NT2/D1 (cell line): Measurements from ENCODE around the gene TIAM1.

Experiments
- SUZ12 ChIP-seq: IDR thresholded peaks from 2 replicates; pipeline ENCODE4 v1.6.1; 2011; ENCODE audit not compliant: insufficient read length, insufficient read depth; ENCODE audit errors: extremely low read depth
- YY1 ChIP-seq: IDR thresholded peaks from 2 replicates; pipeline ENCODE4 v1.6.1; 2011; ENCODE audit not compliant: insufficient read length, insufficient read depth
- ZNF274 ChIP-seq: IDR thresholded peaks from 2 replicates; pipeline ENCODE4 v1.6.1; 2011; ENCODE audit warnings: mild to moderate bottlenecking, low read depth, low read length

DNA sequence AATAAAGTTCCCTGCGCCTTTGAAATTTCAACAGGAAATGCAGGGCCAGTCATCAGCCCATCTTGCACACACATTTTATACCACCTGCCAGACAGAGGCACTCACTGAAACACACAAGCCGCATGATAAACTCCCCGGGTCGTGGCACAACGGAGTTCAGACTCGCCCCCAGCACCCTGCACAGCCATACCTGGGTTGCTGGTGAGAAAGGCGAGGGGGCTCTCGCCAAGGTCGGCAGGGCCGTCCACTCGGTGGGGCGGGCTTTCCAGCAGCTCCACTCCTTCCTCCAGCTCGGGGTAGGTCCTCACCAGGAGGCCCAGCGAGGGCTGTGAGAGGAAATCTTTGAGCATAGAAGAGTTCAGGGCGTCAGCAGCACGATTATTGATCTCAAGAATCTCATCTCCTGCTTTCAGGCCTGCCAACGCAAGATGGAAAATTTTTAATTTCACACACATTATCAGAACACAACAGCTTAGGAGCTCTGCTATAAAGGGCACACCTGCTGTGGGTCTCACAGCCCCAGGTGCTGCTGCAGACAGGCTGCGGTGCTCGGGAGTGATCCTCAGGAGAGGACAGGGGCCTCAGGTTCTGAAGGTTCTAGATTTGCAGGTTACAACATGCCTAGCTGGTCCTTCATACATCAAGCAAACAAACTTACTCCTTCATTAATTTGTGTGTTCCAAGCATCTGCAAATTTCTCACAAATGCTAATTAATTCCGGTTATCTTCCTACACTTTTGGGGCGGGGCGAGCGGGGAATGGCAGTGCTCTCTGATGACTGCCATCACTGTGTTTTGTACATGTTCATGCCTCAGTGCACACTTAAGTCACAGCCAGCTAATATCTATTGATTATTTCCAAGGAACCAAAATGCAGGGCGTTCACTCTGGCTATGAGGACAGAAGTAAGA, 161.6 kb downstream of the TIAM1 start:
- TF ChIP-seq YY1 (no peak), ZNF274 (no peak), SUZ12 (no peak)
